ENCODE data around the gene PDGFA.

GRCh38 chr7:450036-450435, 69.6 kb downstream of the PDGFA start:
- no peak for TF ChIP-seq CTCF (IDR thresholded peaks at IDR 0.05)
- no peak for TF ChIP-seq POLR2A (IDR thresholded peaks at IDR 0.05)
